Hippocampal formation (tissue), 2 donors: ENCODE measurements around the gene CELF6.

Experiments
- DNase-seq, 2 donors: peaks; one replicate each; lab custom pipeline; 2025; lab: John Stamatoyannopoulos, UW

Gene CELF6

GRCh38 chr15:72271895-72272212, 48.1 kb downstream of the CELF6 start:
- no peak for DNase-seq

DNA sequence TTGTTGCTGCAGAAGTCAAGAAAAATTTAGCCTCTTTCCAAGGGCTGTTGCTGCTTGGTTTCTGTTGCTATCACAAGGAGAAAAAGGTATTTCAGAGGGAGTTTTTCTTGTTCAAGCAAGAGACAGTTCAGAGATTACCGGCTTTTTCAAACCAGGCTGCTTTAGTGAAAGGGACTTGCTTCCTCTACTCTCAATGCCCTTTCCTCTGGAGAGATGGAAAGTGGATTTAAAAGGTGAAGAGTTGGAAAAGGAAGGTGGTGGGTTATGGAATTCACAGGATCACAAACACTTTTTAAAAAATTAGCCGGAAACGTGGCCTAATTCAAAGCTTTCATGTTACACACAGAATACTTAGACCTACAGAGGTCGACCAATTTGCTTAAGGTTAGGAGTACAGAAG, 48.7 kb downstream of the CELF6 start:
- no peak for DNase-seq

GRCh38 chr15:72269739-72270138, 50.2 kb downstream of the CELF6 start:
- DNase-seq: no peak

- DNase-seq: no peak
These were observed 54.9 kb downstream of the CELF6 start for GRCh38 chr15:72265031-72265430.

- DNase-seq: no peak
These were observed 67.2 kb downstream of the CELF6 start for GRCh38 chr15:72252663-72253299.

GRCh38 chr15:72249142-72249810, 70.7 kb downstream of the CELF6 start:
- no peak for DNase-seq

DNA sequence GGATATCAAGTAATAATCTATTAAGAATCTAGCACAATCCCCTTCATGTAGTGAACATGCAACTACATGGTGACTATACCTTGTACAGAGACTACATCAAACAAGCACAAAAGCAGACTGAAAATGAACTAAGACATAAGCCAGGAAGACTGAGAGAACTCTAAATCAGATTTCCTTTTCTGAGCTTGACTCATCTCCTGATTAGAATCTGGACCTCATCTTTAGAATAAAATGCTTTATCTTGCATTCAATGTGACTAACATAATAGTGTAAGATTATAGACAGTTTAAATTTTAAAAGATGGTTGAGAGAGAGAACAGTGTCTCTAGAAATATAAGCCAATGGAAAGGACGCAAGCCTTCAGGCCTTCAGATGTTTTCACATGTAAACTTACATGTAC, 71.4 kb downstream of the CELF6 start:
- no peak for DNase-seq

- no peak for DNase-seq
These were observed 77.1 kb downstream of the CELF6 start for GRCh38 chr15:72242775-72243370.

DNA sequence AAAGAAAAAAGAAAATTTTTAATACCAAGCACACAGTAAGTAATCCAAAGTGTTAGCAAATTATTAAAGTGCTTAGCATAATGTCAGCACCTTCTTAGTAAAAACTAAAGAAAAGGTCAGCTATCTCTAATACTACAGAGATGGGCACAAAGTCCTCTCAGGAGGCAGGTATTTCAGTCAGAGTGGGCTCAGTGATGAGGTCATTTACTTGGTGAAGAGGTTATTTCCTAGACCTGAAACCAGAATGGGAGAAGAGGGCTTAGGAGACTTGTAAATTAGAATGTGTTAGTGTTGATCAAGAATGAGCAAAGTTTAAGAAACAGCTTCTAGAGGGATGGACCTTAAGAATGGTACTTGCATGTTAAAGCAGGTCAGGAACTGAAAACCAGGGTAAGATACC, 80.3 kb downstream of the CELF6 start:
- no peak for DNase-seq

DNA sequence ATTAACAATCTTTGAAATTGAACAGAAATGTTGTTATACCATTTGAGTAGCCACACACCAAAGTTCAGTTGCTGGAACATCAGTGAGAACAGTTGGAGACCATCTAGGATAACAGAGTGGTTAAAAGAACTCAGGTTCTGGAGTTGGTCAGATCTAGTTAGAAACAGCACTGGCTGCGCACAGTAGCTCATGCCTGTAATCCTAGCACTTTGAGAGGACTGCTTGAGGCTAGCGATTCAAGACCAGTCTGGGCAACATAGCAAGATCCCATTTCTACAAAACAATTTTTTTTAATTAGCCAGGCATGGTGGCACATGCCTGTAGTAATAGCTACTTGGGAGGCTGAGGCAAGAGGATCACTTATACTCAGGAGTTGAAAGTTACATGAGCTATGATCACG, 81.4 kb downstream of the CELF6 start:
- no peak for DNase-seq

DNA sequence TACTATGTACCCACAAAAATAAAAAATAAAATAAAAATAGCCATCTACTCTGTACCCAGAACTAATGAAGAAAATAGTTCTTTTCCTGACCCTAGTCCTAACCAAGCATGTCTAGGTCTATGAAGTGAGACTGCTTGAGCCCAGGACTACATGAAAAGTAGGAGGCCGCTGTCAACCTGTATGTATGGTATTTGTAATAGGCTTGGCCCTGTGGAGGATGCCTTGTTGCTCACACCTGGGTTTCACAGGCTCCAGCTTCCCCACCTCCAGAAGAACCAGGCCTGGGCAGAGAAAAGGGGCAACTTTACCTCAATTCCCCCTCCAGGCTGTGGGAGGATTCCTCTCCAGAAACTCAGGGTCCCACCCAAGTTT, 82.1 kb downstream of the CELF6 start:
- no peak for DNase-seq

DNA sequence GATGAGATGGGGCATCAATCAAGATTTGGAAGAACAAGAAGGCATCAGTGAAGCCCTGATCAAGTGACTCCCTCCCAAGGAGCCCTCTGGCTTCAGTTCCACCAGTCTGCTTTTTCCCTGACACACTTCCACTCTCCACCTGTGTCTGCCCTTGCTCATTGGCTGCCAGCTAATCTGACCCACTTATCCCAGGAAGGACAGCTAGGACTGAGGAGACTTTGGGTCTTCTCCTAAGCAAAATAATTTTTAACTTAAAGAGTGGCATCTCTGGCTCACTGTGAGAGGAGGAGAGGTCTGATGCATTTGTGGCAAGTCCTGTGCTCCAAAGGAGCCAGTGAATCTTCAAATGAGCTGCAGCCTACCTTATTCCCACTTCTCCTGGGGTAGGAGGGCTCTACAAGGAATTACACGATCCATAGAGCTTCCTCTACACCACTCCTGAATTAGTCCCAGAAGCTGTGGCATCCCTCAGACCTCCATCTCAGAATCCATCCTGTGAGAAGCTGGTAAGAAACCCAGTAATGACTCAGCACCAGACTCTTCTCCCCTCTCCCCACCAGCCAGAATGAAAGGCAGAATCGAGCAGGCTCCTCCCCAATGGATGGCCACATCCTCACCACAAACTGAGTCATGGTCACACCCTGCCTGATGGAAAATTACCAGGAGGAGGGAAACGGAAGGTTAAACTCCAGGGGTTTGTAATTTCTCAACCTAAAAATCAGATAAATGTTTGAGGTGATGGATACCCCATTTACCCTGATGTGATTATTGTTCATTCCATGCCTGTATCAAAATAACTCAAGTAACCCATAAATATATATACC, 82.7 kb downstream of the CELF6 start:
- DNase-seq: peak in 1 of 2 donors; percentile 4

- DNase-seq: no peak
These were observed 83.5 kb downstream of the CELF6 start for GRCh38 chr15:72236381-72237003.

DNA sequence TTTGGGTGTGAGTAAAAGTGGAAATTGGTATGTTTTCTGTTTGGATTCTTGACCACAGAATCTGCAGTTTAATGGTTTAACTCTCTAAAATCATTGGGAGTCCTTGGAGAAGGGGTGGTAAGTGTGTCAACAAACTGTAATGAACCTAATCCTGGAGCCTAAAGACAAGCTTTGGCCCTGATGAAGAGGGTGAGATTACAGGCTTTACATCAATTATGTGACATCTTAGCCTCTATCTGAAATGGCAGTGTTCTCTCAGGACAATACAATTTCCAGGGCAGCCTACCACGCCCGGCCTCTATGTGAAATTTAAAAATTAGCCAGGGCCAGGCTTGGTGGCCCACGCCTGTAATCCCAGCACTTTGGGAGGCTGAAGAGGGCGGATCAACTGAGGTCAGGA, 84.7 kb downstream of the CELF6 start:
- no peak for DNase-seq
